H1 (cell line): ENCODE data around the gene PAX4. TPM values are rescaled to one million over a fixed set of nuclear protein-coding genes. Genes with fewer than 3 reads are reported as not detected.

ENCODE experiments used
- CTCF ChIA-PET: fragments of 300-600 bp; sonication (Branson Sonifier 250); formaldehyde crosslinking; loops from one replicate; lab custom pipeline; 2021; ENCODE audit not compliant: partially characterized antibody; lab: Charles Lee
- POLR2A ChIA-PET: fragments of 300-600 bp; sonication (Branson Sonifier 250); formaldehyde crosslinking; loops from one replicate; lab custom pipeline; 2021; ENCODE audit warnings: inconsistent platforms; ENCODE audit not compliant: partially characterized antibody; lab: Charles Lee
- DNase-seq, 2 experiments: peaks; one replicate each; pipeline versions ENCODE4 v3.0.0 to v3.0.0-alpha.2; 2010 to 2022; ENCODE audit warnings: low spot score in 2 of 2, low read depth in 1 of 2, mixed read lengths in 1 of 2
- FAIRE-seq: peaks from 2 replicates; lab custom pipeline; 2011; peaks lifted over from hg19 to GRCh38; lab: Jason Lieb, UNC
- H2AFZ ChIP-seq: 2 replicates; pipeline ENCODE4 v1.8.1; 2012; ENCODE audit warnings: low read length, inconsistent platforms
- H2AK5ac ChIP-seq: 2 replicates; pipeline ENCODE4 v1.6.1; 2013; ENCODE audit warnings: low read depth, low read length
- H2BK120ac ChIP-seq: replicated peaks from 2 replicates; pipeline ENCODE3; 2013; ENCODE audit warnings: low read depth, low read length, inconsistent platforms
- H2BK12ac ChIP-seq: 2 replicates; pipeline ENCODE4 v1.6.1; 2013; ENCODE audit warnings: low read depth, low read length
- H2BK15ac ChIP-seq: 2 replicates; pipeline ENCODE4 v1.6.1; 2013; ENCODE audit warnings: low read length
- H2BK20ac ChIP-seq: 2 replicates; pipeline ENCODE4 v1.6.1; 2013; ENCODE audit warnings: low read length
- H2BK5ac ChIP-seq: 2 replicates; pipeline ENCODE4 v1.6.1; 2013; ENCODE audit warnings: low read depth, low read length
- H3K14ac ChIP-seq: 2 replicates; pipeline ENCODE4 v1.6.1; 2013; ENCODE audit warnings: inconsistent platforms; ENCODE audit not compliant: insufficient read length
- H3K18ac ChIP-seq: 2 replicates; pipeline ENCODE4 v1.6.1; 2013; ENCODE audit warnings: low read length; ENCODE audit errors: extremely low read depth
- H3K23ac ChIP-seq: 2 replicates; pipeline ENCODE4 v1.6.1; 2013; ENCODE audit warnings: inconsistent platforms; ENCODE audit not compliant: insufficient read length
- H3K23me2 ChIP-seq: 2 replicates; pipeline ENCODE4 v1.6.1; 2013; ENCODE audit warnings: low read depth, low read length
- H3K27ac ChIP-seq: 2 replicates; pipeline ENCODE4 v1.6.1; 2011; ENCODE audit warnings: low read depth, low read length, inconsistent platforms
- H3K27me3 ChIP-seq, 4 experiments: replicated peaks in 1 of 4; 1 replicate in 1 of 4; 2 replicates in 3 of 4; pipeline versions ENCODE4 v1.6.1 to v1.8.1; 2011 to 2013; ENCODE audit warnings: low read length in 3 of 4, mild to moderate bottlenecking in 3 of 4, inconsistent platforms in 2 of 4, mixed read lengths in 2 of 4, moderate library complexity in 1 of 4; ENCODE audit not compliant: control insufficient read depth in 3 of 4, insufficient read depth in 3 of 4; ENCODE audit errors: extremely low read depth in 1 of 4
- H3K36me3 ChIP-seq, 4 experiments: 2 replicates each; pipeline versions ENCODE4 v1.6.1 to v1.8.1; 2011 to 2013; ENCODE audit warnings: mild to moderate bottlenecking in 4 of 4, low read length in 3 of 4, moderate library complexity in 2 of 4, control low read depth in 1 of 4, inconsistent platforms in 1 of 4; ENCODE audit not compliant: insufficient read depth in 4 of 4, control insufficient read depth in 2 of 4
- H3K4ac ChIP-seq: replicated peaks from 2 replicates; pipeline ENCODE3; 2013; ENCODE audit warnings: low read length, low read depth, mixed read lengths, inconsistent platforms; ENCODE audit not compliant: insufficient read length
- H3K4me1 ChIP-seq, 4 experiments: replicated peaks in 1 of 4; 1 replicate in 1 of 4; 2 replicates in 3 of 4; pipeline versions ENCODE4 v1.6.1 to v1.8.1; 2011 to 2013; ENCODE audit warnings: low read length in 3 of 4, inconsistent platforms in 2 of 4, mixed read lengths in 1 of 4; ENCODE audit not compliant: insufficient read depth in 4 of 4, control insufficient read depth in 3 of 4
- H3K4me2 ChIP-seq, 2 experiments: 2 replicates each; pipeline versions ENCODE4 v1.6.1 to v1.8.1; 2011 to 2013; ENCODE audit warnings: low read depth in 2 of 2, low read length in 2 of 2, control low read depth in 1 of 2, inconsistent platforms in 1 of 2, mild to moderate bottlenecking in 1 of 2; ENCODE audit not compliant: insufficient read depth in 1 of 2
- H3K4me3 ChIP-seq, 4 experiments: fragments of 200-600, 300-600 bp in 1 of 4; sonication (generic), shearing (Covaris generic), sonication (Bioruptor Twin) in 1 of 4; 2 replicates each; pipeline versions ENCODE4 v1.5.1 to v1.8.1; 2011 to 2016; ENCODE audit warnings: low read length in 4 of 4, low read depth in 3 of 4, control low read depth in 2 of 4, inconsistent platforms in 2 of 4, mild to moderate bottlenecking in 2 of 4, mixed read lengths in 1 of 4, moderate library complexity in 1 of 4; ENCODE audit not compliant: insufficient read depth in 2 of 4; ENCODE audit errors: extremely low read depth in 1 of 4
- H3K56ac ChIP-seq: replicated peaks from 2 replicates; pipeline ENCODE3; 2013; ENCODE audit warnings: low read depth, mild to moderate bottlenecking, mixed read lengths, low read length, inconsistent platforms; ENCODE audit not compliant: insufficient read length
- H3K79me1 ChIP-seq: 2 replicates; pipeline ENCODE4 v1.6.1; 2013; ENCODE audit warnings: low read depth, low read length, control low read depth
- H3K79me2 ChIP-seq, 2 experiments: 2 replicates each; pipeline versions ENCODE4 v1.6.1 to v1.8.1; 2012 to 2013; ENCODE audit warnings: low read length in 2 of 2, mild to moderate bottlenecking in 2 of 2, inconsistent platforms in 1 of 2; ENCODE audit not compliant: insufficient read depth in 2 of 2, control insufficient read depth in 1 of 2
- H3K9ac ChIP-seq, 4 experiments: replicated peaks in 1 of 4; 1 replicate in 1 of 4; 2 replicates in 3 of 4; pipeline versions ENCODE4 v1.6.1 to v1.8.1; 2011 to 2013; ENCODE audit warnings: low read depth in 3 of 4, low read length in 3 of 4, control low read depth in 2 of 4, mild to moderate bottlenecking in 2 of 4, moderate library complexity in 2 of 4, inconsistent platforms in 1 of 4; ENCODE audit errors: extremely low read depth in 1 of 4
- H3K9me3 ChIP-seq, 2 experiments: 2 replicates each; pipeline versions ENCODE4 v1.6.1 to v1.8.1; 2012 to 2013; ENCODE audit warnings: mild to moderate bottlenecking in 2 of 2, moderate library complexity in 2 of 2, control low read depth in 1 of 2, inconsistent platforms in 1 of 2, low read depth in 1 of 2, low read length in 1 of 2, mixed read lengths in 1 of 2; ENCODE audit not compliant: insufficient read depth in 2 of 2
- H4K20me1 ChIP-seq, 2 experiments: replicated peaks in 1 of 2; 2 replicates each; pipeline versions ENCODE3 to v1.8.1; 2011 to 2013; ENCODE audit warnings: inconsistent platforms in 2 of 2, low read length in 2 of 2, mild to moderate bottlenecking in 1 of 2; ENCODE audit not compliant: insufficient read depth in 2 of 2, control insufficient read depth in 1 of 2
- H4K5ac ChIP-seq: 2 replicates; pipeline ENCODE4 v1.6.1; 2013; ENCODE audit warnings: low read length, low read depth, mixed read lengths, inconsistent platforms; ENCODE audit not compliant: insufficient read length
- H4K8ac ChIP-seq: 2 replicates; pipeline ENCODE4 v1.8.0; 2013; ENCODE audit warnings: mild to moderate bottlenecking, moderate library complexity, low read length, inconsistent platforms; ENCODE audit not compliant: insufficient read depth; ENCODE audit errors: extremely low read depth
- H4K91ac ChIP-seq: replicated peaks from 2 replicates; pipeline ENCODE3; 2013; ENCODE audit warnings: low read length, mixed read lengths, inconsistent platforms; ENCODE audit not compliant: insufficient read length
- POU5F1 ChIP-seq: IDR thresholded peaks from 2 replicates; pipeline ENCODE4 v1.6.1; 2011; ENCODE audit warnings: low read depth, mild to moderate bottlenecking, low read length, moderate library complexity
- RBBP5 ChIP-seq: IDR thresholded peaks from 2 replicates; pipeline ENCODE4 v1.7.1; 2012; ENCODE audit warnings: low read depth, mild to moderate bottlenecking, inconsistent platforms, low read length, moderate library complexity, borderline replicate concordance
- SIRT6 ChIP-seq: IDR thresholded peaks from one replicate; pipeline ENCODE4 v1.7.1; 2012; ENCODE audit warnings: low read length, inconsistent platforms
- WGBS, 2 experiments: shearing (Covaris generic) in 1 of 2; methylation state at CpG; one replicate each; pipeline versions ENCODE4 v1.1.6 to v1.1.7; 2013 to 2015; ENCODE audit warnings: low lambda C conversion rate in 2 of 2, mixed read lengths in 2 of 2, inconsistent platforms in 1 of 2, low coverage in 1 of 2, missing lambda C conversion rate in 1 of 2; ENCODE audit not compliant: insufficient replicate concordance in 2 of 2, insufficient coverage in 1 of 2, insufficient read length in 1 of 2; ENCODE audit errors: extremely low coverage in 1 of 2, missing lambda C conversion rate in 1 of 2; 5-methylcytosine and 5-hydroxymethylcytosine counted together
- polyA plus RNA-seq, 7 experiments: library from polyadenylated mRNA; depleted of rRNA in 3 of 7; stranded (reverse) in 5 of 7; unstranded in 2 of 7; fragments of >200 nt in 5 of 7; fragments of 200-250 nt in 2 of 7; gene quantifications; 1 replicate in 5 of 7; 2 replicates in 1 of 7; 4 replicates in 1 of 7; pipeline versions ENCODE4 v1.2.1 to v1.2.3, GENCODE V29; 2011 to 2013; ENCODE audit warnings: missing spikeins in 2 of 7, mixed read lengths in 2 of 7
- total RNA-seq: library from RNA; stranded (reverse); fragmentation: NEBNext Ultra II Directional; extraction: Animal tissue kit (Norgen Biotek cat#: 25700); gene quantifications from 2 replicates; pipeline ENCODE4 v1.2.1, GENCODE V29; 2021
- TF ChIP-seq, protein P1 (sequence below): IDR thresholded peaks from 2 replicates; pipeline ENCODE4 v1.6.1; 2012; ENCODE audit warnings: inconsistent platforms

Gene PAX4
- total and polyA plus RNA-seq, 2 of the 8 experiments (the other 6 are each of a cell fraction or from before 2014, with no cell fraction given), result 0.20 TPM; not detected in 1

DNA sequence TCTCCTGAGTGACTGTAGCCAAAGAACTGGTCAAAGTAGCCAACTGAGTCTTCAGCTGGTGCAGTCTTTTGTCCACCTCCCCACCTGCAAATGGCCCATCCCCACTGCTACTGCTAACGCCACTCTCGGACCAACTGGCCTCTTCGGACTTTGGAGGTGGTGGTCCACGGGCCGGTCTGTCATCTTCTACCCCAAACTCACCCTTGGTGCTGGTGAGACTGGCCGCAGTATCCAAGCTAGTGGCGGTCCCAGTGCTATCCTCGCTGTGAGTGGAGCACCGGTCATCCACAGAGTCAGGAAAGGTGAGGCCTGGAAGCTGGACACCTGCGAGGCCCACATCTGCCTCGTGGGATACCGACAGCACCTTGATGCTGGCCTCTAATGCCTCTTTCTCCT, 33.3 kb downstream of the PAX4 start:
- H3K27ac ChIP-seq, result no peak overlapping the region
- H3K4me1 ChIP-seq, result peaks cover 6 to 18% (median 8%) of the 10 kb centered on the region in 4 experiments
- H3K79me2 ChIP-seq, result peaks cover 0 to 19% of the 10 kb centered on the region in 2 experiments; a peak in 1 of 4 replicates

More for the DNA sequence above, 33.3 kb downstream of the PAX4 start:
- H3K14ac ChIP-seq, result no peak overlapping the region
- peak overlapping the region; percentile 80 to 95 (median 90) for H3K4me3 ChIP-seq
- no peak overlapping the region for H4K91ac ChIP-seq
- no peak overlapping the region for H3K56ac ChIP-seq
- H3K4ac ChIP-seq, result no peak overlapping the region
- peak overlapping the region in 3 of 4 experiments; percentile 72 to 77 (median 77); a peak in 6 of 7 replicates for H3K9ac ChIP-seq
- no peak overlapping the region for H2BK15ac ChIP-seq
- peaks cover 5 to 23% (median 22%) of the 10 kb centered on the region in 4 experiments for H3K27me3 ChIP-seq
- DNase-seq (no peak), FAIRE-seq (no peak)
- no peak overlapping the region for H2BK5ac ChIP-seq
- H3K79me1 ChIP-seq, result peaks cover 11% of the 10 kb centered on the region; the same call in 1 of the 2 replicates
- H4K5ac ChIP-seq, result no peak overlapping the region
- H3K36me3 ChIP-seq, result peaks cover 0 to 18% (median 6%) of the 10 kb centered on the region in 4 experiments; a peak in 4 of 8 replicates
- ChIA-PET POLR2A (interaction anchor here (0.9 to 1.6 kb wide), 3 partner anchors 47 to 68 kb away, joined by 3 to 5 read pairs (median 4); no protein-coding TSS in a partner anchor), CTCF (interaction anchor here (0.8 to 2.6 kb wide), 7 partner anchors 8 to 137 kb away, joined by 3 to 16 read pairs (median 5); no protein-coding TSS in a partner anchor)
- no peaks in the 10 kb centered on the region for H3K9me3 ChIP-seq
- no peak overlapping the region for H3K18ac ChIP-seq
- no peak overlapping the region for H2BK120ac ChIP-seq
- TF ChIP-seq POU5F1, result no peak
- TF ChIP-seq SIRT6, result no peak
- TF ChIP-seq, protein P1, sequence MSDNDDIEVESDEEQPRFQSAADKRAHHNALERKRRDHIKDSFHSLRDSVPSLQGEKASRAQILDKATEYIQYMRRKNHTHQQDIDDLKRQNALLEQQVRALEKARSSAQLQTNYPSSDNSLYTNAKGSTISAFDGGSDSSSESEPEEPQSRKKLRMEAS, result no peak
- TF ChIP-seq RBBP5, result no peak
- H2BK20ac ChIP-seq, result no peak overlapping the region
- H2AK5ac ChIP-seq, result no peak overlapping the region
- no peak overlapping the region for H2BK12ac ChIP-seq
- H4K8ac ChIP-seq, result peak overlapping the region; percentile 18
- WGBS, 2 experiments, result 56% methylated on average over 9 of the region's 12 CpGs; no CpG with 5 or more reads in 1 of the 2 experiments
- peak overlapping the region; percentile 81 to 91 for H3K4me2 ChIP-seq
- H4K20me1 ChIP-seq, result peaks cover 8 to 18% of the 10 kb centered on the region in 2 experiments
- H3K23me2 ChIP-seq, result peaks cover 10% of the 10 kb centered on the region
- 0 out of 2 replicates have a peak overlapping the region, but pooled peaks have one; percentile 4 for H2AFZ ChIP-seq
- no peak overlapping the region for H3K23ac ChIP-seq
